ENCODE data around the gene ABCE1. TPM values are rescaled to one million over a fixed set of nuclear protein-coding genes. Genes with fewer than 3 reads are reported as not detected.
A peak's percentile ranks its signal among the peaks of the same experiment; 100 is the strongest.

Gene ABCE1
- polyA plus RNA-seq, 1 donor, result 90.3 TPM

DNA sequence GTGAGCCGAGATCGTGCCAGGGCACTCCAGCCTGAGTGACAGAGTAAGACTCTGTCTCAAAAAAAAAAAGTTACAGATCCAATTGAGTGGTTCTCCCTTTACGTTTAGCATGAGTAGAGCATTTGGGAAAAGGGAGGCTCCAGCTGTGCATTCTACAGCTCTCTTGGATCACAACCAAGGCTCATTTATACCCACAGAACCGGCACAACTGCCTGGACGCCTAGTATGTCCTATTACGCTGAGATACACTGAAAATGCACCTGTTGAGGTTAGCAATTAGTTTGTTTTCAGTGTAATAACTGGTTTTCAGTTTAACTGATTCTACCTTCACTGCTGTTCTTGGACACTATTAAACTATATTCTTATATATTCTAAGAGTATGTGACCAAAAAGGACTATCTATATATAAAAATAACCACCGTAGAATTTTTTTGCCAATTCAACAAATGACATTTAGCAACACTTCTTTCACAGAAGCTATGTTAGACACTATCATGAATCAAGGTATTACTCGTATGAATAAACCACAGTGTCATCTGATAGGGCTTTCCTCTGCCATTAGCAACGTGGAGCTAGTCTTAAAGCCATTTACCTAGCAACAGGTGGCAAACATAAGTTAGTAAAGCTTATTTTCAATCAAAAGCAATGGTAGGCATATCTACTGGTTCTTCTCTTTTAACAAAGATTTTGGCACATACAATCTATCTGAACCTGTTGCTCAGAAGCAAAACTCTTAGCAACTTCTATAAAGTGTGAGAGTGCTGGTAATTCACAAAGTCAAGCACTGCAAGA is 78.7 kb downstream of the ABCE1 start:
- no peak for DNase-seq

DNA sequence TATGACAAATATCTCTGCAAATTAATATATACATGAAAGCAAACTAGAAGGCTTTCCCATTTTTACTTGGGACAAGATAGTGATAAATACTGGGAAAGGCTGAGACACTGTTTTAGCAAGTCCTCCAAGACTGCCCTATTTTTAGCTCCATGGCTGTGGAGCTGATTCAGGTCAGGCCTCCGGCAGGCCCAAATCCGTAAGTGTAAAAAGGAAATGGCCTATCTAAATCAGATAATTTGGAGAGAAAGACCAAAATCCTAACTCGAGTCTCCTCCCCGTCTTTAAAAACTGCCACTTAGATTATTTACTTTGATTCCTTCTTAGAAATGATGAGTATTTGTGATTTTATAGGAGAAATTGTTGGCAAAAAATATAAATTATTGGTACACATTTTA is 79.4 kb downstream of the ABCE1 start:
- no peak for DNase-seq

DNA sequence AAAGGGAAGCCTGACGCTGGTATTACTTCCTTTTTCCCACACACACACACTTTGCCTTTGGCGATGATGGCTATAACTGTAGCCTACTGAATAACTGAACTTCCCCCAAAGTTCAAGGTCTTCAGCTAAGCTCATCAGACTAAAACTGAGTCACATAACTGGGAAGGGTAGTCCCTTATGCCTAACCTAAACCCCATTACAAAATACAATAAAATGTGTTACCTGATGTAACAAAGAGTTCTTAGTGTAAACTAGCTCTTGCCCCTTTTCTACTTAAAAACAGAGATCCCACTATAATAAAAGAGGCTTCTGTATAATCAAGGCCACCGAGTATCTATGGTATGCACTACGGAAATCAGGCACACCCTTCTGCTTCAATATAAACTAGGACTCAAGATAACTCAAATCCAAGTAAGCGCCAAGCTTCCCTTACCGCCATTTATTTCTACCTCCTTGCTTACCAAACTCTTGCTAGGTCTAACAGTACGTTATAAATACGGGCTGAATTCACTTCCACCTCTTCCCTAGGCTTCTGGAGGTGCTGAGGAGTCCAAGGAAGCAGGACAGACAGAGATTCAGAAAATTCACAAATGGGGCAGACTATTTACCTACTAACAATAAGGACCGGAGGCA is 79.9 kb downstream of the ABCE1 start:
- DNase-seq, result peak; percentile 4

DNA sequence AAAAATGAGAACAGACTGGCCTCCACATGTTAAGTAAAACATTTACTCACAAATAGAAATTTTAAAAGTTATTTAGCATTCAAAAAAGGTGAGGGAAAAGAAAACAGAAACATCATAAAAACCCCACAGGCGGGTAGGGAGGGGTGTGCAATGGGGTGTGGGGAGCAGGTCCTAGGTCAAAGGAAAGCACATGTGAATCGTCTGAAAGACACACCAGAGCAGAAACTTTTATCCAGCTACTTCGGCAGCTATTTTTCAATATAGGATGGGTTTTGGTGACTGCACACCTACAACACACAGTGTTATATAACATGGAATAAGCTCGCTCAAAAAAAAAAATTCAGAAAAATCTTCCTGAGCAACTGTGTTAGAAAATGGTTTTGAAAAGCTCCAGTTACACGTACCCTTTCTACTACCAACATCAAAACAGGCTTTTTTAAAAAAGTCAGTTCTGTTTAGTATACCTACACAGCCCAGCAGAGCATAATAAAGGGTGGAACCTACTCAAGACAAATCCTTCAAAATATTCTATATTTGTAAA is 80.7 kb downstream of the ABCE1 start:
- peak; percentile 22 for DNase-seq

Other genes starting within 250 kb of the ABCE1 start
- 27.1 TPM for gene ANAPC10, start 115 bp upstream of the ABCE1 start, polyA plus RNA-seq (ENCODE audit: insufficient read length)
- gene OTUD4, start 82.3 kb downstream of the ABCE1 start, polyA plus RNA-seq (ENCODE audit: insufficient read length), result 46.4 TPM